Stimulated activated CD4-positive, alpha-beta T cell treated with anti-CD3 and anti-CD28 coated beads, Interleukin-2, amount 100 ng/mL, for 24 hours (primary cell): ENCODE measurements around the gene UQCC3.
"Not testable (repeated sequence)": the region's sequence is repeated elsewhere in the genome, so short reads cannot be mapped to it uniquely, and the experiment has no call there.

Experiments
- DNase-seq, 2 donors: peaks; one replicate each; pipeline ENCODE4 v3.0.0-alpha.2; 2020

The UQCC3 gene

DNA sequence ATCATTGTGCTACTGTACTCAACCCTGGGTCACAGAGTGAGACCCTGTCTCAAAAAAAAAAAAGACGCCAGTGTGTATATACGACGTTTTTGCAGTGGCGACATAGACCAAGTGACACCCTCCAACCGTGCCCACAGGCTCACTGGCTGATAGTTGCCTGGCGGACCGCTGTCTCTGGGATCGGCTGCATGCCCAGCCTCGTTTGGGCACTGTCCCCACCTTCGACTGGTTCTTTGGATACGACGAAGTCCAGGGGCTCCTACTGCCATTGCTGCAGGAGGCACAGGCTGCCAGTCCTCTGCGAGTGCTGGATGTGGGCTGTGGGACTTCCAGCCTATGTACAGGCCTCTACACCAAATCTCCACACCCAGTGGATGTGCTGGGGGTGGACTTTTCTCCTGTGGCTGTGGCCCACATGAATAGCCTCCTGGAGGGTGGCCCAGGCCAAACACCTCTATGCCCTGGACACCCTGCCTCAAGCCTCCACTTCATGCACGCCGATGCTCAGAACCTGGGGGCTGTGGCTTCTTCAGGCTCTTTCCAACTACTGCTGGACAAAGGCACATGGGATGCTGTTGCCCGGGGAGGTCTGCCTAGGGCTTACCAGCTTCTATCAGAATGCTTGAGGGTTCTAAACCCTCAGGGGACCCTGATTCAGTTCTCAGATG lies 5.1 kb upstream of the UQCC3 start:
- peak in 1 of 2 donors; percentile 44 for DNase-seq

DNA sequence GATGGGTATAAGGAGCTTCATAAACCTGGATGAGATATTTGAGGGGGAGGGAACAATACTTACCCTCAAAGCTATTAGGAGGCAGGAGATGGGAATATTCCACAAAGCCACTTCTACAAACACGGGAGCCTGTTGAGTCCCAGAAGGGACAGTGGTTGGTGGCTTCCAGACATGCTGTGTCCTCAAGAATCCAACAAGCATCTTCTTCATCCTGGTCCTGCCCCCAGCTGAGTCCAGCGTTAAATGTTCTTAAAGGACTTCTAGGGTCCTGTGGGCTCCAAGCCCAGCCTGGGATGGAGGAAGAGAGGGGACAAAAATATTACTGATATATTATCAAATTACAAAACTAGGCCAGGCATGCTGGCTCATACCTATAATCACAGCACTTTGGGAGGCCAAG lies 4.0 kb upstream of the UQCC3 start:
- DNase-seq: no peak

DNA sequence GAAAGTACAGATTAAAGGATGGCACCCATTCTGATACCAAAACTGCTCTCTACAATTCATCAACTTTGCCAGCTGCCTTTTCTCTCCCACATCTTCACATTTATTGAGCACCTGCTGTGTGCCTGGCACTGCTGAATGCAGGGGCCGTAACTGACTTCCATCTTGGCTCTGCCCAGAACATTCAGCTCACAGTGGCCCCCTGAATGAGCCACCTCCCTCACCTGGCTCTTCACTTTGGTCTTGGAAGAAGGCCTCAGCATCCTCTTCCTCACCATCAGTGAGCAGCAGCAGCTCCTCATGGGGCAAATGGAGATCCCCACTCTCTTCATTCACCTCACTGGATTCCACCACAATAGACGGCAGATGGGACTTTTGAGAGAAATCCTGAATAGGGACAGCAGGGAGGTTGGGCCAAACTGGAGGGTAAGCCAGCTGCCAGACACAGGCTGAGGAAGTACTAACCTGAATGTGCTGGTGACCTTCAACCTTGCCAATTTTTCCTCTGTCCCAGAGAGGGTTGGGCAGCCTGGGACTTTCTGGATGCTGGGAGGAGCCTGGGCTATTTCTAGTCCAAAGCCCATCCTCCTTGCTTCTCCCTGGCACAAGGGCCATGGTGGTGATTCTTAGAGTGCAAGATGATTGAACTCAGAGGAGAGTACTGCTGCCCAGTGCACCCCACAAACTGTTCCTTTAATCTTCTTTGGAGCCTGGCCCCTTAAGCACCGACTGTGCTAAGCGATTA lies 1.9 kb upstream of the UQCC3 start:
- no peak for DNase-seq

DNA sequence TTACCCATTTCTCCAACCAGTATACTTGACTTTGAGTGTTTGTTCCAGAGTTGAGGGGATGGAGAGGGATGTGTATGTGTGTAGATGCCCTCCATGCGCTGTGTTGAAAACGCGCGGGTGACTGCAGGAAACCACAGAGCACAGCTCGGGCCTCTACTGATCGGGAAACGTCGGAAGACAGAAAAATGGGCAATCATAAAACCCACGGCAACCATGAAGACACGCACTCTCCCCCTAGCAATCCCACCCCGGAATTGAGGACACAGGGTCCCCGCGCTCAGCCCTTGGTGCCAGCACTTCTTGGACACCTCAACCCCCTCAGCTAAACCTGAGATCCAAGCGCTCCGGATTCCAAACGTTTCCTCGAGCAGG lies 251 bp upstream of the UQCC3 start:
- DNase-seq: no peak

DNA sequence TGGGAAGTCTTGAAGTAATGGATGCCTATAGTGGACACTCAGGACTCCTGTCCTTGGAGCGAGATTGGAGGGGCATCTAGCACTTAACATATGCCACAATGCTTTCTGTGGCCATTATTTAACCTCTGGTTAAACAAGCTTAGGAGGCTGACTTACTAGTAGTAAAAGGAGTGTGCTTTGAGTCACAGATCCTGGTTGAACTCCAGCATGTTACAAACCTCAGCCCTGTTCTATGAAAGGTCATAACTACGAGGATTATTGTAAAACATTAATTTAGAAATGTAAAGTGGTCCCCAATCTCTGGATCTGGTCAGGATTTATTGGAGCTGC lies 1.7 kb downstream of the UQCC3 start:
- no peak for DNase-seq

DNA sequence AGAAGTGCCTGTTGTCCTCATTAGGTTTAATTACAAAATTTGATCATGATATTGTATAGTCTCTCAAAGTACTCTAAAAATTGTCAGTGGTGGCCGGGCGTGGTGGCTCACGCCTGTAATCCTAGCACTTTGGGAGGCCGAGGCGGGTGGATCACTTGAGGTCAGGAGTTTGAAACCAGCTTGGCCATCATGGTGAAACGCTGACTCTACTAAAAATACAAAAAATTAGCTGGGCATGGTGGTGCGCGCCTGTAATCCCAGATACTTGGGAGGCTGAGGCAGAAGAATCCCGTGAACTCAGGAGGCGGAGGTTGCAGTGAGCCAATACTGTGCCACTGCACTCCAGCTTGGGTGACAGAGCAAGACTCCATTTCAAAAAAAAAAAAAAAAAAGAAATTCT lies 3.9 kb downstream of the UQCC3 start:
- DNase-seq: not testable (repeated sequence)

DNA sequence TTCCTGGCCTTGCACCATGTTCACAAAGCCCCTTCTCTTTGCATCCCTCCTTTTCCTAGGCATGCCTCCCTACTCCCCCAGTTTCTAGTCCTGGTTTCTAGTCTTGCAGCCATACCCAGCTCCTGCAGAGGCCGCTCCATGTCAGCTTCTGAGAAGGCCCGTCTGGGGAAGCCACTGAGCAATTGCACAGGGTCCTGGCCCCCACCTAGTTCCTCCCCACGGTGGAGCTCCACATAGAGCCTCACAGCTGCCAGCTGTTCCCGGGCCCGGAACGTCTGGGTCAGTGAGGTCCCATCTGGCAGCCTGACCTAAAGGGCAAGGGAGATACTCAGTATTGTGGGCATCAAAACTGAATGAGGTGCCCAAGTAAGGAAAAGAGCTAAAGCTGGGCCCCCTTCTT lies 5.2 kb downstream of the UQCC3 start:
- no peak for DNase-seq

DNA sequence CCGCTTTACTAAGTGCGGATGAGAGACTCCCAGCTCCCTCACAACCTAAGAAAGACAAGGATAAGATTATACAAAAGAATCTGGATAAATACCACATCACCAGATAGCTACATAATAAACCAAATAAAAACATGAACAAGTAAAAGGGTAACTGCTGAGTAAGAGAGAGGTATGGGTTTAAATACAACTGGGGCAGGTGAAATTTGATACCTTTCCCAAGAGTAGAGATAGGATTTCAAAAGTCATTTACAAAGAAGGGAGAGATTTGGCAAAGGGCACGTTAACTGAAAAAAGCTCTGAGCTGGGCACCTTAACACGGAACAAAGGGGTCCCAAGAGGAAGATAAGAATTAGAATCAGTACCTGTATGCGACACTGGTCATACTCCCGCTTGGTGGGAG lies 5.7 kb downstream of the UQCC3 start:
- no peak for DNase-seq

DNA sequence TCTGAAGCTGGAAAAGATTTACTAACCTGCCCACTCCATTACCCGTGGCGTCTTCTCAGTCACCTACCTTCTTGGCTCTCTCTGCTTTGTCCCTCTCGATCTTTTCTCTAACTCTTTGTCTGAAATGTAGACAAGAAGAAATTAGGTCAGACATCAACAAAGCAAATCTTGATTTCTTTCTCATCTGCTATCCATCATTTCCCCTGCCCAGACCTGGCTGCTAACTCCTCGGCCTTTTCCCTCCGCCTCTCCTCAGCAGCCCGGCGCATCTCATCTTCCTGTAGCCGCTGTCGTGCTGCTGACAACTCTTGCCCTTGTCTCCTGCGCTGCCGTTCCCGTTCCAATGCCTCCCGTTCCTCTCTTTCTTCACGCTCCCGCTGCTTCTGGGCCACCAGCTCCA lies 6.2 kb downstream of the UQCC3 start:
- no peak for DNase-seq

DNA sequence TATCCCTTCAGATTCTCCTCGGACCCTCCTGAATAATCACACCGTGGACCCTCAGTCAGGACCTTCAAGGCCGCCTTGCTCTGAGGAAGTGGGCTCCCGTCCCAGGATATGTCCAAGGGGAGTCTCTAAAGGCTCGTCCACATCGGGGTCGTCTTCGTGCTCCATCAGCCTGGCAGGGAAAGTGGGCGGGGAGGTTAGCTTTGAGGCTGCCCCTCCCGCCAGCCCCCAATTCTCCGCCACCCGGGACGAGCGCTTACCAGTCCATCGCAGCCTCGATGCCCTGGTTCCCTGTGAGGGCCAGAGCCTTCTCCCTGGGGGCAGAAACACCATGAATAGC lies 6.9 kb downstream of the UQCC3 start:
- DNase-seq: no peak

DNA sequence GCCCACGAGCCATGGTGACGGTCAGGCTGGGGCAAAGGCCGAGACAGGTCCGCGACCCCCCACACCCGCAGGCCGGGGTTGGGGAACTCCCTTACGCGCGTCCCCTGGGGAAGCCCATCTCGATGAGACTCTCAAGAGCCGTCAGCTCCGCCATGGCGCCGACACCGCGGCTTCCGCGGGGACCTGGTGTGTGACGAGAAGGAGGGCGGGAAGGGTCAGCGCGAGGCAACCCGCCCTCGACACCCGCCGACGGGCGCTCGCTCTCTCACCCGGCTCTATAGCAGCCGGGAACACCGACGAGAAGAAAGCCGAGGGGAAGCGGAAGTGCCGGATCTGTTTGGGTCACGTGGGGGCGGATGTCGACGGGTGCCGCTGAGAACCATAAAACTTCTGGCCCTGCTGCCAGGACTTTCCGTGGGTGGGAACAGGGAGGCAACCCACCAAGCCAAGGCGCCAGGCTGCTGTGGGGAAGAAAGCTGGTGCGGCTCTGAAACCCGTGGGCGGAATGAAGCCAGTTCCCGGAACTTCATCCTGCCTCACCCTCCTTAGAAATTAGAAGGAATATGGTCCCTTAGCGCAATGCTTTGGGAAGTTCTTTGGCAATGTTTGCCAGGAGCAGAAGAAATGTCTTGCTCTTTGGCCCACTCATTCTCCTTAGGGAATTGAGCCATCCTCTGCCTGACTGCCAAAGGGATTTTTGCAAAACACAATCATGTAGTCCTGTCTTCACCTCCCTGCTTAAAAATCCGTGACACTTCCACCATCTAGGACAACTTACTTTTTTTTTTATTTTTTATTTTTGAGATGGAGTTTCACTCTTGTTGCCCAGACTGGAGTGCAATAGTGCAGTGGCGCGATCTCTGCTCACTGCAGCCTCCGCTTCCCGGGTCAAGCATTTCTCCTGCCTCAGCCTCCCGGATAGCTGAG lies 7.6 kb downstream of the UQCC3 start, which contains the start of gene UBXN1:
TSS of gene UBXN1 (minus strand) at position 304 of the 927 bp plus-strand sequence. CDS start at position 154, 150 bp downstream.
- peak; percentile 87 to 90 for DNase-seq

DNA sequence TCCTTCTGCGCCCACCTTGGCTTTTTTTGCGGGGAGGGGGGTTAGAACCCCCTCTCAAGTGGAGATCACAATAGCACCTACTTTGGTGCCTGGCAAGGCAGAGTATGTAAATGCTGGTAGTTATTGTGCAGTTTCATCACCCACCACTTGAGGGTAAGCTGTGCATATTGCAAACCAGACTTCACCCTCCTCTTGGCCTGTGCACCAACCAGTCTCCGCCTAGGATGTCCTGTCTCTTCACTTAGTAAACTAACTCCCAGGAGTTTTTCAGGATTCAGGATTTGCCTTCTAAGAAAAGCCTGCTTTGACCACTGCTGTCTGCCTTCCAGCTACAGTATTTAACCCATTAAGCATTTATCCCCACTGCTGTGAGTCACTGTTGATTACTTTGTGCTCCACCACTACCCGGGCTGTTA lies 9.4 kb downstream of the UQCC3 start:
- DNase-seq: peak; percentile 27 to 38

DNA sequence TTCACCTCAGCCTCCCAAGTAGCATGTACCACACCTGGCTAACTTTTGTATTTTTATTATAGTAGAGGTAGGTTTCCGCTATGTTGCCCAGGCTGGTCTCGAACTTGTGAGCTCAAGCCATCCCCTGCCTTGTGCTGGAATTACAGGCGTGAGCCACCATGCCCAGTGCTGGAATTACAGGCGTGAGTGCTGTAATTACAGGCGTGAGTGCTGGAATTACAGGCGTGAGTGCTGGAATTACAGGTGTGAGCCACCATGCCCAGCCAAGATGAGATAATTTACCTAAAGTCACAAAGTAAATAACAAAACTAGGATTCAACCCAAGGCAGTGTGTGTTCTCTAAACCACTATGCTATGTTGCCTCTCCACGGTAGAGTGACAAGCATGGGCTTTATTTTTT lies 11.0 kb downstream of the UQCC3 start:
- DNase-seq: no peak

DNA sequence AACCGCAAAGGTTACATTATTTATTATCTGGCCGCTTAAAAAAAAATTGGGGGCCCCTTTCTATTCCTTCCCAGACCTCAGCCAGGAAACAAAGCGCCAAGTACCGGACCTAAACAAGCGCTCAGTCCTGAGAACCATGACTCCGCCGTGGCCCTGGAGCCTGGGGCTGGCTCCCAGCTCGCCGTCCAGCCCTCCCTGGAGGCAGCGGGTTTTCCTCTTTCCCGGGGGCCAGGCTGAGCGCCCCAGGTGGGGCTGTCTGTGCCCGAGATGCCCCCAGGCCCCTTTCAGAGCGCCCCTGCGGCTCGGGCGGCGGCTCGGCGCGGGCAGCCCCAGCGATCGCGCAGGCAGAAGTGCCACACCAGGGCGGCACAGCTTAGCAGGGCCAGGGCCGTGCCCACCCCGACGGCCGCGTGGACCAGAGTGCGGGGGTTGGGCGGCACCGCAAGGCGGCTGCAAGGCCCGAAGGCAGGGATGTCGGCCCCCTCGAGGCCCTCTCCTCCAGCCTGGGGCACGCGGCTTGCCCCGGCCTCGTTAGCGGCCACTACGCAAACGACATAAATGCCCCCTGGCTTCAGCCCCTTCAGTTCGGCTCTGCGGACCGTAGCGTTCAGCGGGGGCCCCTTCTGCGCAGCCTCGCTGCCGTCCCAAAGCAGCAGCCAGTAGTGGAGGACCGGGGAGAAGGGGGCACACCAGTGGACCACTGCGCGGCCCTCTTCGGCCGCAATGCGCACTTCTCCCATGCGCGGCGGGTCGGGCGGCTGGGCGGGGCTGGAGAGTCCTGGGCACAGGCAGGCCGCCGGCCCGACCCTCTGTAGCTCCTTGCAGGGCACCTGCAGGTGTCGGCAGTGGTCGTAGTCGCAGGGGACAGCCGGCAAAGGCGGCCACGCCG lies 16.3 kb downstream of the UQCC3 start:
- no peak for DNase-seq

DNA sequence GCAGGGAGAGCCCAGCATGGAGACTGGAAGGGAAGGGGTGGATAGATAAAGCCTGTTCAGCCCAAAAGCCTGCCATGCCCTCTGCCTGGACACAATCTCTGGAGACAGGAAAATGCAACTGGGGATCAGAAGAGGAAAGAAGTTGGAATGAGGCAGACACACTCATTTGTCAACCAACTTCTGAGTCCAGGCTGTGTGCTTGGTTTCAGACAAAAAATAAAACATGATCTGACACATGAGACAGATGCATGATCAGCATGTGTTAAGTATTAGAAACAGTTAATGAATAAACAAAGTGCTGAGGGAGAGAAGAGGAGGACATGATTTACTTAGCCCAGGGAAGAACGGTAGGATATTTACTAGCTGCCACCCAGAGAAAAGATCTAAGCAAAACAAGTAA lies 17.0 kb downstream of the UQCC3 start:
- no peak for DNase-seq

DNA sequence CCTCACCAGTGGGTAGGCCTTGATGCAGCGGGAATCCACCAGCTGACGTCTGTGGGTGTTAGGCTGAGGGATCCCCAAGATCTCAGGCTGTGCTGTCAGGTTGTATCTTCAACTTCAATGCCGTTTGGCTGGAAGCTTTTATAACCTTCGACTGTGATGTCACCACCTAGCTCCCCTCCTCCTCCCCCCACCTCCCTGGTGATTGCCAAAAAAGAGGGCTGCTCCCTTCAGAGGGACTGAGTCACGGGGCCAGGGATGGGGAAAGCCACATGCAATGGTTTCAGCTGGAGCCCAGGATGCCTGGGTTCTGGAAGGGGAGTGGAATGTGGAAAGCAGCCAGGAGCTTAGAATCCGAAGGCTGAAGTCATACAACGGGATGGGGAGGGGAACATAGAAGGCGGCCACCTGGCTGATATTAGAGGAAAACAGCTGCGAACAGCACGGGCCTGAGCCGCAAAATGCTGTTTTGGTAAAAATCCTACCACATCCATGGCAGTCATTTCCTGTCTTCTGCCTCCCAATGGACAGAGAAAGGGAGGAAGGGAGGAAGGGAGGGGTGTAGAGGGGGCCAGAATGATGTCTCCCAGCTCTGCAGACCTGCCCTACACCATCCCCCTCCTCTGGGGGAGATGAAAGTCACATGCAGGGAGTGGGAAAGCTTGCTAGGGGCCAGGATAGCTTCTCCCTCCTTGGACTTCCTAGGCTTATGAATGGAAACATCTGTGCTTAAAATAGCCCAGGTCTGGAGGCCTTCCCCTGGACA lies 18.1 kb downstream of the UQCC3 start, which contains the start of gene LRRN4CL:
TSS of gene LRRN4CL (minus strand) at position 110 of the 763 bp plus-strand sequence. CDS start 1,022 bp downstream, outside the sequence.
- DNase-seq: no peak

DNA sequence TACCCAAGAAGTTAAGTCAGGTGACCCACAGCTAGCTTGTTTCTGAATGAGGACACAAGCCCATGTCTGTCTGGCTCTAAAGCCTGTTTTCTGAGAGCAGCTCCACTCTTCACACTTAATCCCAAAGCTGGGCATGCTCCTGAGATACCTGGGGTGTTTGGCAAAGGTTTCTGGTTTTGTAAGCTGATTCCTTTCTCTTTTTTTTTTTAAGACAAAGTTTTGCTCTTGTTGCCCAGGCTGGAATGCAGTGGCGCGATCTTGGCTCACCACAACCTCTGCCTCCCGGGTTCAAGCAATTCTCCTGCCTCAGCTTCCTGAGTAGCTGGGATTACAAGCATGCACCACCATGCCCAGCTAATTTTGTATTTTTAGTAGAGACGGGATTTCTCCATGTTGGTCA lies 22.2 kb downstream of the UQCC3 start:
- DNase-seq: not testable (repeated sequence)

DNA sequence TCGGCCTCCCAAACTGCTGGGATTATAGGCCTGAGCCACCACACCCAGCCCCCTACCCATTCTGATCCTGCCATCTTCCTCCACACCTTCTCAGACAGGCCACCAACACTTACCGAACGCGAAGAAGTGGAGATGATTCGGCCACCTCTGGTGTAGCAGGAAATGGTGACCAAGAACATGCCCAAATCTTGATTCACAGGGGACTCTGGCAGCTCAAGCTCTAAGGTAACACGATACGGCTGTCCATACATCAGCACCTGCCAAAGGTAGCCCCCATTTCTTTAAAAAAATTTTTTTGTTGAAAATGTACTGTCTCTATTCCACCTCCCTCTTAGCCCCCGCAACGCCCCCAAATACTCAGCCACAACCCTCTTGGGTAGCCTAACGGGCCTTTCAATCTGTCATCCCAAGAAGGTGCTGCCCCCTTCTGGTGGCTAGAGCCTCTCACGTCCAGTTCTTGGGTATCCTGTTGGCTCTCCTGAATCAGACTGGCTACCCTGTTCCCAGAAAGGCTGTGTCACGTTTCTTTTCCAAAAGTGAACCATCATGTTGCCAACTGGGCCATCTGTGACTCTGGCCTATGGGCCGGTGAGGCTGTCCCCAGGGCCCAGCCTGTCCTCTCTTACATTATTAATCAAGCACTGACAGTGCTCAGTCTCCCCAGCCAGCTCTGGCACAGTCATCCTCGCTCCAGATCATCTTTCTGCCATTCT lies 23.1 kb downstream of the UQCC3 start:
- peak; percentile 78 to 84 for DNase-seq

DNA sequence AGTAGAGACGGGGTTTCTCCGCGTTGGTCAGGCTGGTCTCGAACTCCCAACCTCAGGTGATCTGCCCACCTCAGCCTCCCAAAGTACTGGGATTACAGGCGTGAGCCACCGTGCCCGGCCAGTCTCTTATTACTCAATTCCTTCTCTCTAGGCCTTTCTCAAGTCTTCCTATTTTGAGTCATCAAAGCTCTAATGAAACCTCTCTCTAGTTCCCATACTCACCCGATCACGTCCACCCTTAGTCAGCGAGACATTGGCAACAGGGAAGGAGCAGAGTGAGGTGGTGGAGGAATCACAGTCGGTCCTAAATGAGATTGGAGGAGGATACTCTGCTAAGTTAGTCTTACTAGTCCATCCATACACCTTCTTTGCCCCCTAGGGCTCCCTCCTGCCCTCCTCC lies 30.8 kb downstream of the UQCC3 start:
- DNase-seq: no peak

DNA sequence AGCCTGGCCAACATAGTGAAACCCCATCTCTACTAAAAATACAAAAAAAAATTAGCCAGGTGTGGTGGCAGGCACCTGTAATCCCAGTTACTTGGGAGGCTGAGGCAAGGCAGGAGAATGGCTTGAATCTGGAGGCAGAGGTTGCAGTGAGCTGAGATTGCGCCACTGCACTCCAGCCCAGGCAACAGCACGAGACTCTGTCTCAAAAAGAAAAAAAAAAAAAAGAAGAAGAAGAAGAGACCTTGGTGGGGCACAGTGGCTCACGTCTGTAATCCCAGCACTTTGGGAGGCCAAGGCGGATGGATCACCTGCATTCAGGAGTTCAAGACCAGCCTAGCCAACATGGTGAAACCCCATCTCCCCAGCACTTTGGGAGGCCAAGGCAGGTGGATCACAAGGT lies 32.4 kb downstream of the UQCC3 start:
- not testable (repeated sequence) for DNase-seq

DNA sequence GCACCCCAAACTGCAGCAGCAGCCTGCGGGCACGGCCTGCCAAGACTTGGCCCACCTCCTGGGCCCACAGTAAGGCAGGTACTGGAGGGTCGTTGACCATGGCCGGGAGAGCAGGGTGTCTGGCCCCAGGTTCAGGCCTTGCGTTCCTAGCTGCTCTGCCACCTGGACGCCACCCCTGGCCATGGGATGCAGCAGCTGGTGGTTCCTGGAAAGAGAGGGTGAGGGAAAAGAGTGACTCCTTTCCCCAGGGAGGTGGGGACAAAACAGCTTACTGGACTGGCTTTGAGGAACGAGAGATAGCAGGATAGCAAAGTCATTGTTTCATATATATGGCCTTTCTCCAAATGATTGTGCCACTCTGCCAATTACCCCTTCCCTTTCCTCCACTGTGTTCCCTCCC lies 33.9 kb downstream of the UQCC3 start:
- DNase-seq: no peak
